Panc1 (cell line): ENCODE data around the gene AKR1B1. TPM values are rescaled to one million over a fixed set of nuclear protein-coding genes. Genes with fewer than 3 reads are reported as not detected.

Experiments
- ATAC-seq: fragments of 200-7000 bp; cut with Tn5 transposase; 2 replicates; pipeline ENCODE4 v1.9.1; 2020; ENCODE audit warnings: mild to moderate bottlenecking, moderate library complexity
- BruUV-seq: library from RNA; stranded (reverse); fragments of 400-500 nt; replicated peaks from 2 replicates; lab custom pipeline; 2021; lab: Mats Ljungman, UMichigan
- CTCF ChIA-PET: fragments of 300-600 bp; sonication (Branson Sonifier 250); formaldehyde crosslinking; loops from one replicate; lab custom pipeline; 2022; ENCODE audit warnings: antibody characterized with exemption; lab: Charles Lee
- POLR2A ChIA-PET: fragments of 300-600 bp; sonication (Branson Sonifier 250); formaldehyde crosslinking; loops from one replicate; lab custom pipeline; 2022; ENCODE audit warnings: antibody characterized with exemption; lab: Charles Lee
- DNase-seq: peaks from one replicate; pipeline ENCODE4 v3.0.0-alpha.2; 2010; ENCODE audit warnings: low read depth, low spot score
- H3K27ac ChIP-seq: 2 replicates; pipeline ENCODE4 v1.5.1; 2011; ENCODE audit warnings: mild to moderate bottlenecking, low read length, inconsistent platforms
- H3K27me3 ChIP-seq: fragments of 200-500 bp; sonication (Bioruptor generic); 2 replicates; pipeline ENCODE4 v1.6.0; 2014; ENCODE audit warnings: low read length, inconsistent platforms; ENCODE audit not compliant: control insufficient read depth, insufficient read depth
- H3K36me3 ChIP-seq: fragments of 200-500 bp; sonication (Bioruptor generic); 2 replicates; pipeline ENCODE4 v1.5.1; 2014; ENCODE audit warnings: inconsistent platforms, mild to moderate bottlenecking, low read length, moderate library complexity; ENCODE audit not compliant: control insufficient read depth, insufficient read depth
- H3K4me1 ChIP-seq: 2 replicates; pipeline ENCODE4 v1.5.1; 2011; ENCODE audit warnings: inconsistent platforms, mild to moderate bottlenecking, low read length, moderate library complexity; ENCODE audit not compliant: control insufficient read depth, insufficient read depth
- H3K4me3 ChIP-seq, 2 experiments: 2 replicates each; pipeline ENCODE4 v1.5.1; 2011 to 2012; ENCODE audit warnings: low read depth in 2 of 2, low read length in 2 of 2, mild to moderate bottlenecking in 2 of 2, inconsistent platforms in 1 of 2, moderate library complexity in 1 of 2
- H3K9me3 ChIP-seq: fragments of 200-500 bp; sonication (Bioruptor generic); 2 replicates; pipeline ENCODE4 v1.5.1; 2014; ENCODE audit warnings: low read depth, mild to moderate bottlenecking, inconsistent platforms, low read length, moderate library complexity; ENCODE audit not compliant: control insufficient read depth, insufficient read depth
- CTCF ChIP-seq: fragments of 450-650 bp; IDR thresholded peaks from 2 replicates; pipeline ENCODE4 v1.5.1; 2017; ENCODE audit warnings: mild to moderate bottlenecking
- POLR2AphosphoS5 ChIP-seq: IDR thresholded peaks from 2 replicates; pipeline ENCODE4 v1.6.1; 2012; ENCODE audit warnings: mild to moderate bottlenecking, low read depth, low read length, moderate library complexity
- REST ChIP-seq, 2 experiments: IDR thresholded peaks; 2 replicates each; pipeline ENCODE4 v1.6.1; 2011 to 2012; ENCODE audit warnings: low read depth in 2 of 2, control low read depth in 1 of 2, low read length in 1 of 2, mild to moderate bottlenecking in 1 of 2, moderate library complexity in 1 of 2; ENCODE audit not compliant: insufficient read depth in 1 of 2
- SIN3A ChIP-seq: IDR thresholded peaks from 2 replicates; pipeline ENCODE4 v1.6.1; 2012; ENCODE audit warnings: low read depth, mild to moderate bottlenecking, low read length, moderate library complexity, borderline replicate concordance; ENCODE audit not compliant: insufficient read depth
- TCF7L2 ChIP-seq: IDR thresholded peaks from 2 replicates; pipeline ENCODE4 v1.6.1; 2011; ENCODE audit warnings: mild to moderate bottlenecking, low read depth, low read length, inconsistent platforms
- in situ Hi-C: cut with HindIII; loops from 2 replicates; pipeline ENCODE4 v1.10.0; 2016; ENCODE audit warnings: low sequenced_read_pairs, low pct_unique_long_range_greater_than_20kb
- intact Hi-C: fragments of 100-400 bp; cut with micrococcal nuclease; formaldehyde crosslinking; loops from one replicate; pipeline ENCODE4 v1.10.0; 2022; ENCODE audit not compliant: unreplicated experiment
- total RNA-seq: library from RNA; stranded (reverse); gene quantifications from one replicate; pipeline ENCODE4 v1.2.1, GENCODE V29; 2021; ENCODE audit not compliant: unreplicated experiment

AKR1B1 gene
- total RNA-seq, 1 experiment from 2014 or later, result 83.2 TPM

GRCh38 chr7:134480202-134480601 is 21.3 kb upstream of the AKR1B1 start:
- in situ Hi-C loops, result no loop called here
- ATAC-seq (no peak), DNase-seq (no peak)
- peak overlapping the region; percentile 24; the same call in 1 of the 2 replicates for H3K27ac ChIP-seq
- H3K9me3 ChIP-seq, result no peaks in the 10 kb centered on the region
- intact Hi-C loops, result no loop called here
- no peaks in the 10 kb centered on the region for H3K27me3 ChIP-seq
- CTCF ChIA-PET, result no interaction called here
- TF ChIP-seq SIN3A (no peak), CTCF (no peak)
- no peak overlapping the region for H3K4me3 ChIP-seq
- H3K36me3 ChIP-seq, result no peaks in the 10 kb centered on the region
- POLR2A ChIA-PET, result interaction anchor here (0.9 kb wide), 1 partner anchor 83 kb away, joined by 3 read pairs; no protein-coding TSS in a partner anchor
- peaks cover 3% of the 10 kb centered on the region; the same call in 1 of the 2 replicates for H3K4me1 ChIP-seq
- BruUV-seq, result no TSS peak

GRCh38 chr7:134478707-134479106 is 19.8 kb upstream of the AKR1B1 start:
- ChIA-PET CTCF (no interaction called here), POLR2A (no interaction called here)
- in situ Hi-C loops (no loop called here), intact Hi-C loops (no loop called here)
- Histone ChIP-seq H3K27ac (no peak overlapping the region), H3K36me3 (no peaks in the 10 kb centered on the region), H3K9me3 (no peaks in the 10 kb centered on the region), H3K27me3 (no peaks in the 10 kb centered on the region), H3K4me1 (peaks cover 3% of the 10 kb centered on the region; the same call in 1 of the 2 replicates), H3K4me3 (no peak overlapping the region)
- ATAC-seq (no peak), DNase-seq (no peak)
- no TSS peak for BruUV-seq
- TF ChIP-seq REST (IDR thresholded peaks at IDR 0.05; ENCODE audit: insufficient read depth in 1 of 2, low read depth in 2 of 2, low read length in 1 of 2), result no peak
- TF ChIP-seq CTCF, result peak; percentile 9; the same call in 1 of the 2 replicates
- no peak for TF ChIP-seq TCF7L2
- TF ChIP-seq POLR2AphosphoS5, result no peak
- TF ChIP-seq SIN3A, result no peak
